Activated CD8-positive, alpha-beta memory T cell treated with anti-CD3 and anti-CD28 coated beads for 24 hours (primary cell): Measurements from ENCODE around the gene NFIB.

Source experiments
- DNase-seq: peaks from one replicate; pipeline ENCODE4 v3.0.0-alpha.2; 2020

Gene NFIB

GRCh38 chr9:14303100-14303499 lies 10.8 kb downstream of the NFIB start:
- DNase-seq: no peak

DNA sequence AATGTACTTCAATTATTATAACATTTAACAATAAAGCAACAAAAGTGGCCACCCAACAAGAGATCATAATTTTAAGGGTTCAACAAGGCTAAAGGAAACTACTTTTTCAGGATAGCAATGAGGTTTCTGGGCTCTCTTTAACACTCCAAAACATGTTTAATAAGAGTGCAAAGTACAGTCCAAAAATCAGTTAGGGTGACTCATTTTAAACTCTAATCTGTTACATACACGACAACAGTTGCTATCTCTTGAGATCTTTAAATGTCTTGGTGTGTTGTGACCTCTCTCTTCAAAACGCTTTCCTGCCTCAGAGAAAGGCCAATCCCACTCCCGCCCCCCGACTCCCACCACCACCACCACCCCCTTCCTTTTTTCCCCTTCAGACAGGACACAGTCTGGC lies 11.5 kb downstream of the NFIB start:
- no peak for DNase-seq

DNA sequence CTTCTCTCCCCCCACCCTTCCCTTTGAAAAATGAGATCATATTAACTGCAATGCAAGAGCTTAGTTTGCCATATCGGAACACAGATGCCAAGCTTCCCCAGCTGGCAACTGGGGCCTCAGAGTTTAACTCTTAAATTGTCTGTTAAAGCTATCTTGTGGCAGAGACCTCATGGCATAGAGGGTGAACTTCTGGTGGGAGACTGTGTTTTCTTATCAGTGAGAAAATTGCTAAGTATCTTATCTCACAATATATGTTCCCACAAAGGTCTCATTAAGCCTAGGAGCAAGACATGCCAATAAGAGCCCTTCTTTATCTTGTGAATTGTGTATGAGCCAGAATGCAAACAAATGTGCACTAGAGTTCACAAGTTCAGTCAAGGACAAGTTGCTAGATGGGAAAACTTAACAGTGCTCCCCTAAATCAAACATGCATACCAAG lies 12.3 kb downstream of the NFIB start:
- no peak for DNase-seq

GRCh38 chr9:14301006-14301405 lies 12.9 kb downstream of the NFIB start:
- no peak for DNase-seq

DNA sequence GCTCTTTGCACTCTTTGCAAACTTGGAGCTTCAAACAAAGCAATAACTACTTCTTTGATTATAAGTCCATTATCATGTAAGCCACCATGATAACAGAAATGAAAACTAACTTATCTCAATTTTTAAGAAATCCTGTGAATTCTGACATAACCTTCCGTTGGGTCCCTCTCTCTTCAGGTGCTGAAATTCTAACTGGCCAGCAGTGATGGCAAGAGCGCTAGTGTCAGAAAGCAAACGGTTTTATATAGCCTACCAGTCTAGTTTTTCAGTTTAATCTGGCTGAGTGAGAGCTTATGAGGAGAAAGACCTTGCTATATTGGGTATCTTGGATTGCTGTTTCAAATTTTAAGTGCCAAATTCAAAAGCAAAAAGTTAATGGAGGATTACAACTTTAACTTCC lies 13.4 kb downstream of the NFIB start:
- no peak for DNase-seq

DNA sequence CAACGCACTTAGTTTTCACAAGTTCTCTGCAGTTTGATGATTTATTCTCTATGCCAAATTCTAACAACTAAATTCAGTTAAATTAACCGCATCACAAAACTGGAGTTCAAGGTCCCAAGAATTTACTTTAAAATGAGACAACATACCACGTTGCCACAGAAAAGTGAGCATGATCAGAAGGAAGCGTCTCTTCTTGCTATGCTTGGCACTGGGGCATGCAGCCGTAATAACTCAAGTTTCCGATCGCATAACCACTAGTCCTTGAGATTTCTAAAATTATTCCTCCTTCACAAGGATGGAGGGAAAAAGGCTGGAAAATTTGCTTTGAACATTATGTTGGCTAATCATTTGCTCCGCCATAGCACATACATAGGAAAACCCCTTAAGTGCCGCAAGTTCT lies 13.9 kb downstream of the NFIB start:
- DNase-seq: no peak

GRCh38 chr9:14298601-14299022 lies 15.3 kb downstream of the NFIB start:
- no peak for DNase-seq

GRCh38 chr9:14296495-14297113 lies 17.3 kb downstream of the NFIB start:
- DNase-seq: no peak

- DNase-seq: no peak
Observed at GRCh38 chr9:14294659-14295058, 19.3 kb downstream of the NFIB start.

DNA sequence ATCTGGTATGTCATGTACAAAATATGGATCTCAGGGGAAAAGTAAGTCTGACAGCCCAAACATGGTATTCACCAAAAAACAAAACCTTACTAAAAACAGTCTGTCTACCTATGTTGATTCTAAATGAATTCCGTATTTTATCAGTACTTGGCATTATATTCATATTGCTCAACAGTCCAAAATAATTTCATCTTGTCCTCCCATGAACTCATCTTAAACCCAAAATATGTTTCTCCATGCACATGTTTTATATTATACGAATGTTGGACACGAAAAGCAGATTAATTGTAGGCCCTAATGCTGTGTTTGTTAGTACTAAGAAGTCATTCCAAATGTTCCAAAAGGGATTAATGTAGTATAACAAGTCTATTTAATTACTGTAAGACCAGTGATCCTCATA lies 20.1 kb downstream of the NFIB start:
- no peak for DNase-seq

DNA sequence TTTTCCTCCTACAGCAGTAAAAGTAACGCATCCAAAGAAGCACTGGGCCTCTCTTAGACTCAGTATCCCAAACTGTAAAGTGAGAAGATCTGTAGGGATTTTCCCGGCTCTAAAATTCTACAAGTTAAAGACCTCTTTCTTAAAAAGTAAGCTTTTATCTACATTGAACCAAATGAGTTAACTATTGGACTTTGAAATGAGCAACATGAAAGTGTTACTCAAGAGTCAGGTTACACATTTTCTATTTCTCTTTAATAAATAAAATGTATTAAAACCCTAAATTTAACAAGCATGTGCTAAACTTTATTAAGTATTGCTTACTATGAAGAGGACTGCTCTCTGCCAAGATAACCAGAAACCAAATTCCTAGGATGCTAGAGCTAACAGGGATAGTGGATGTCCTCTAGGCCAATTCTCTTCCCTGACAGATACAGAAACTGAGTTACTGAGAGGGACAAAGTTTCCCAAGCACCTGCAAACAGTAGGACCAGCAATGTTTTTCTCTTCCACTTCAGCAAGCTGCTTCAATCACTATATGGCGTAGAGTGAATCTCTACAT lies 21.7 kb downstream of the NFIB start:
- no peak for DNase-seq

DNA sequence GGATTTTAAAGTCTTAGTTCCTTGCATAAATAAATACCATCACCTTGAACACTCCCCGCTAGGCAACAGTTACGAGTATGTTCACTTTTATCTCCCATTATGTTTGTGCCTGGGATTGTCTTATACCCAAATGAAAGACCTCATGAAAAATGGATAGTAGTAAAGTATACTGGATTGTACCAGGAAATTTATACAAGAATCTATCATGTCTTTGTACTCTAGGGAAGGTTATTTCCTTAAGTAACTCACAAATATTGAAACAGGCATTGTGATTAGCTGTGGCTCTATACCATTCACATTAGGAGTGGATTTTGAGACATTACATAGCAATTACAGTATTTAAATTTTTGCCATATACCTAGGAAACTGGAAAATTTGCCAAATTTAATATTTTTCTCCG lies 24.0 kb downstream of the NFIB start:
- DNase-seq: no peak

GRCh38 chr9:14288433-14288832 lies 25.5 kb downstream of the NFIB start:
- DNase-seq: no peak

GRCh38 chr9:14286121-14286520 lies 27.8 kb downstream of the NFIB start:
- DNase-seq: no peak

DNA sequence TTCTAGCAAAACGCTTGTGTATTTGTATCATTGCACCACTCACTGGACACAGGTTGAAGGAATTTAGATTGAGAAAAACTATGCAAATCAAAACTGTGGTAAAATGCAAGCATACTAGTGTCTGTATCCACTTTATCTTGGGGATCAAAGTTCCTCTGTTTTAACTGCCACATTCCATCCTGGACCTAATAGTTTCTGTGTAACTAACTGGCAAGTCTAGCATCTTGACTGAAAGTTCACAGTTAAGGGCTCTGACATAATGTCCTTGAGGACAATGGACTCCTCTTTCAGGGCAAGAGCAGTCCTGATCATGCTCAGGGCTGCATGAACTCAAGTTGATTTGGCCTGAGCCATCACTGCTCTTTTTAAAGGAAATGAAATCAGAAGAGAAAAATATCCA lies 30.7 kb downstream of the NFIB start:
- no peak for DNase-seq

DNA sequence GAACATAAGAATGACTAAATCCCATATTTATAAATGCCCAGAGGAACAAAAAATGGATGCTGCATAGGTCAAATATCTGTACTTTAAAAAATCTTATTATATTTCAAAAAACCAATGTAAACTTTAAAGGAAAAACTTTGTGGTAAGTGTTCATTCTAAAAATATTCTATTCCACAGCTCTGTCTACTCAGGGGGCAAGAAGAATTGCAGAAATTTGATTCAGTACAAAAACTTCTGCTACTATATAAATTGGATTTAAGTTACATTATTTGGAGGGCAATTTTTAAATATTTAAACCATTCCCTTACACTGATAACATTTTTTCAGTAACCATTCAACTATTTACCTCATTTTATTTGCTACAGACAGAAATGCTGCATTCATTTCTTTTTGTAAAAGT lies 32.1 kb downstream of the NFIB start:
- no peak for DNase-seq

GRCh38 chr9:14281136-14281795 lies 32.7 kb downstream of the NFIB start:
- no peak for DNase-seq

DNA sequence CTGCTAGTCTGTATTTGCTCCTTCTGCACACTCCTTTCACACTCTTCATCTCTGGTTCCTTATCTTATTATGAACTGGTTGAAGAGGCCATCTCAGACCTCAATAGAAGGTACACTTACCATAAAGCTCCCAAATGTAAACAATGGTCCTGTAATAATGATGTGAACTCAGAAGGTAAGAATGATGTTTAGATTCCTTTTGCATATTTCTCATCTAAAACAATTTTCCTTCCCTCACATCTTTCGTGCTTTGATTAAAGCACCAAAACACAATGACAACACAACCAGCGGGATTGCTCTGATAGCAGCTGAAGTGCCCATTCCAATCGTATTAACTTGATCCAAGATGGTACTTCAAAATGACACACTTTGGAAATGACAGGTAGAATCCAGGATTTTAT lies 34.3 kb downstream of the NFIB start:
- no peak for DNase-seq

DNA sequence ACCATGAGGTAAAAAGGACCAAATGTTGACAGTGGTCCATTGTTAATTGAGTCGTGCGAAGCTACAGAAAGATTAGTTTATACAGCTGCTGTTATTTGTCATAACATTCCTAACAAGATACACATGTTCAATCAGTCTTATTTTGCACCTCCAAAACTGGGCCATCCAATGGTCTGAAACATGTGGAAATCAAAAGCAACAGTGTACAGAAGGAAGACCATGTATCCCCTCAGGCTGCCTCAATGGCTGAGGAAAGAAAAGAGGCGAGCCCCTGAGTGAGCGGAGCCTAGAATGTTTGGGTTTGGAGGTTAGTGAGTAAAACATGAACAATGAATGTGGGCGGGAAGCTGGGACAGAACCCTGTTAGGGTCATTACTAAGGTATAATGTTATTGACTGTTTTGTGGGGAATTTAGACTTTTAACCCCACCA lies 35.6 kb downstream of the NFIB start:
- no peak for DNase-seq

DNA sequence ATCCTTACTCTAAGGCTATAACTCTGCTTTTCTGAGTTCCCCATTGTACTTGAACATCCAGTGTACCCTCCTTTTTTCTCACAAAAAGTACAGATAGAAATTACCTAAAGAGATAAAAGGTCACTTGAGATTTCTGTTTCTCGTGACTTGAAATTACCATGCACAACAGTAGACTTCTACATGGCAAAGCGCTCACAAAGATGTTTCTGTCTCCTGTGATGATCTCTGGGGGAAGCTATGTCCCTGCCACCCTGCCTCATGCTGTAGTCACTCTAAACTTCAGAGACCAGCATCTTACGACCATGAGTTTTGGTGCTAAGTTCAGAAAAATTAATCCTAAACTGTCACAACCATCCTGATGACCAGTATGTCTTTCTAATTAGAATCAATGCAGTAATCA lies 36.2 kb downstream of the NFIB start:
- no peak for DNase-seq

DNA sequence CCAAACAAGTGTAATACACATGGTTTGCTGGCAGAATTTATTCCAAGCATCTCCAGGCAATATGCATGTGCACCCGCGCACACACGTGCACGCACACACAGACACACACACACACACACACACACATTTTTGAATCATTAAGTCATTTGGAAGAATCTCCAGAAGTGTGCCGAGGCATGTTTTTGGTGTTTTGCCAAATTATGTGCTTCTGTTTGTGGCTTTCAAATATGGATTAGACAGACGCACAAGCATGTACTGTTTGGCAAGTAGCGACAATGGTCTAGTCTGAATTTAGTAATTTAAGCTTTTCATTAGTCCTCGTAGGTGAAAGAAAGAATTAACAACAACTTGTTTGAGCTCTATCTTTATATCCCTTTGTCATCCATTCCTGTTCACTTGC lies 36.7 kb downstream of the NFIB start:
- no peak for DNase-seq

GRCh38 chr9:14275331-14275730 lies 38.6 kb downstream of the NFIB start:
- DNase-seq: no peak

DNA sequence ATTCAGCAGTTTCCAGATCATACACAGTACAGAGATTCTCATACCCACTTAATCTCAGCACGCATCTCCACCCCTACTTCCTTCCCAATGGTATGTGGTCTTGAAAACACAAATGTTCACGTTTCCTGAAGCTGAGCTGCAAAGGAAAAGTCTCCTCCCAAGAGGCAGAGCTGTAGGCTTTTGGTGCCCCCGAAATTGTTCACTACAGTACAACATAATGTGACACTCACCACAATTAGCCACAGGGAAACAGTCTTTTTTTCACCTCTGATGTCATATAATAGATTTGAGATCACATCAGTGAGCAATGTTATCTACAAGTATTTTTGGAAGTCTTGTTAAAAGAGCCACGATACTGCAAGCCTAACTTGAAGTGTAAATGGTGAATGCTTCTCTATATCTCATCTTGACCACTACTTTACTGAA lies 40.2 kb downstream of the NFIB start:
- DNase-seq: no peak

DNA sequence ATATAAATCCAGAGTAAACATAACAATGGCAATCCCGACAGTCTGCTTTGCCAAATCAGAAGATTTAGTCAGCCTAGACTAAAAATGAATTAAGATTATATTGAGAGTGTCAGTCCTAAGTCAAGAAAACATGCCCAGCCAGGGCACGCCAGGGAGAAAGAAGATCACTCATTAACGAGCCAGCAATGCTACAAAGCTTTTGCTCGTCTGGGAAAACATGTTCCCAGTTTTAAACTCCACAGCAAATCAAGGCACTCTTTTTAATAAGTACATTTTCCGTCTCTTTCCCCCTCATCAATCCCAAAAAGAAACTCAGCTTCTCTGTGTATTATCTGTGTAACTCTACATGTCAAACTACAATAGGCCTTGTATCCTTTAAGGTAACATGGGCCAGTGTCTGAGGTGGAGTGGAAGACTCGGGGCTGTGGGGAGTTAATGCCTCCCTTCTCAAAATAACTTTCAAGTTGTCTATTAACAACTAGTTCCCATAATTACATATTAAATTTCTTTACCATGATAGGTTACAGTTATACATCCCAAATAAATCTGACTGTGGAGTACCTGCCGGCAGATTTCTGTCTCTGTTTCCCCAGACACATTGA lies 40.9 kb downstream of the NFIB start:
- DNase-seq: no peak
